ENCODE results near the gene TMEM154.

Gene TMEM154

GRCh38 chr4:152719801-152720556, 40.2 kb upstream of the TMEM154 start:
- no peak overlapping the region for H3K4me3 ChIP-seq (ENCODE audit: low read depth, low read length)
- no peak for TF ChIP-seq CTCF (IDR thresholded peaks at IDR 0.05; ENCODE audit: insufficient read depth, low read depth, low read length, missing control alignments)
- DNase-seq (ENCODE audit: low read depth), result no peak

GRCh38 chr4:152719291-152719690, 39.5 kb upstream of the TMEM154 start:
- H3K4me3 ChIP-seq (ENCODE audit: low read depth, low read length), result no peak overlapping the region
- no peak for DNase-seq (ENCODE audit: low read depth)
- no peak for TF ChIP-seq CTCF (IDR thresholded peaks at IDR 0.05; ENCODE audit: insufficient read depth, low read depth, low read length, missing control alignments)

- TF ChIP-seq CTCF (IDR thresholded peaks at IDR 0.05; ENCODE audit: insufficient read depth, low read depth, low read length, missing control alignments), result no peak
- H3K4me3 ChIP-seq (ENCODE audit: low read depth, low read length), result no peak overlapping the region
- DNase-seq (ENCODE audit: low read depth), result no peak
Observed at GRCh38 chr4:152715076-152715475, 35.3 kb upstream of the TMEM154 start.

- no peak for TF ChIP-seq CTCF (IDR thresholded peaks at IDR 0.05; ENCODE audit: insufficient read depth, low read depth, low read length, missing control alignments)
- DNase-seq (ENCODE audit: low read depth), result no peak
- no peak overlapping the region for H3K4me3 ChIP-seq (ENCODE audit: low read depth, low read length)
Observed at GRCh38 chr4:152713951-152714705, 34.3 kb upstream of the TMEM154 start.

GRCh38 chr4:152709675-152710438, 30.1 kb upstream of the TMEM154 start:
- no peak for TF ChIP-seq CTCF (IDR thresholded peaks at IDR 0.05; ENCODE audit: insufficient read depth, low read depth, low read length, missing control alignments)
- H3K4me3 ChIP-seq (ENCODE audit: low read depth, low read length), result no peak overlapping the region
- peak; percentile 31 for DNase-seq (ENCODE audit: low read depth)

GRCh38 chr4:152708796-152709195, 29.0 kb upstream of the TMEM154 start:
- TF ChIP-seq CTCF (IDR thresholded peaks at IDR 0.05; ENCODE audit: insufficient read depth, low read depth, low read length, missing control alignments), result no peak
- H3K4me3 ChIP-seq (ENCODE audit: low read depth, low read length), result no peak overlapping the region

More at GRCh38 chr4:152708796-152709195, 29.0 kb upstream of the TMEM154 start:
- DNase-seq (ENCODE audit: low read depth), result no peak
